Panc1 (cell line): Measurements from ENCODE around the gene CROCC. TPM values are rescaled to one million over a fixed set of nuclear protein-coding genes. Genes with fewer than 3 reads are reported as not detected.

Source experiments
- ATAC-seq: fragments of 200-7000 bp; cut with Tn5 transposase; 2 replicates; pipeline ENCODE4 v1.9.1; 2020; ENCODE audit warnings: mild to moderate bottlenecking, moderate library complexity
- BruUV-seq: library from RNA; stranded (reverse); fragments of 400-500 nt; replicated peaks from 2 replicates; lab custom pipeline; 2021; lab: Mats Ljungman, UMichigan
- CTCF ChIA-PET: fragments of 300-600 bp; sonication (Branson Sonifier 250); formaldehyde crosslinking; loops from one replicate; lab custom pipeline; 2022; ENCODE audit warnings: antibody characterized with exemption; lab: Charles Lee
- POLR2A ChIA-PET: fragments of 300-600 bp; sonication (Branson Sonifier 250); formaldehyde crosslinking; loops from one replicate; lab custom pipeline; 2022; ENCODE audit warnings: antibody characterized with exemption; lab: Charles Lee
- DNase-seq: peaks from one replicate; pipeline ENCODE4 v3.0.0-alpha.2; 2010; ENCODE audit warnings: low read depth, low spot score
- H3K27ac ChIP-seq: 2 replicates; pipeline ENCODE4 v1.5.1; 2011; ENCODE audit warnings: mild to moderate bottlenecking, low read length, inconsistent platforms
- H3K27me3 ChIP-seq: fragments of 200-500 bp; sonication (Bioruptor generic); 2 replicates; pipeline ENCODE4 v1.6.0; 2014; ENCODE audit warnings: low read length, inconsistent platforms; ENCODE audit not compliant: control insufficient read depth, insufficient read depth
- H3K36me3 ChIP-seq: fragments of 200-500 bp; sonication (Bioruptor generic); 2 replicates; pipeline ENCODE4 v1.5.1; 2014; ENCODE audit warnings: inconsistent platforms, mild to moderate bottlenecking, low read length, moderate library complexity; ENCODE audit not compliant: control insufficient read depth, insufficient read depth
- H3K4me1 ChIP-seq: 2 replicates; pipeline ENCODE4 v1.5.1; 2011; ENCODE audit warnings: inconsistent platforms, mild to moderate bottlenecking, low read length, moderate library complexity; ENCODE audit not compliant: control insufficient read depth, insufficient read depth
- H3K4me3 ChIP-seq, 2 experiments: 2 replicates each; pipeline ENCODE4 v1.5.1; 2011 to 2012; ENCODE audit warnings: low read depth in 2 of 2, low read length in 2 of 2, mild to moderate bottlenecking in 2 of 2, inconsistent platforms in 1 of 2, moderate library complexity in 1 of 2
- H3K9me3 ChIP-seq: fragments of 200-500 bp; sonication (Bioruptor generic); 2 replicates; pipeline ENCODE4 v1.5.1; 2014; ENCODE audit warnings: low read depth, mild to moderate bottlenecking, inconsistent platforms, low read length, moderate library complexity; ENCODE audit not compliant: control insufficient read depth, insufficient read depth
- POLR2AphosphoS5 ChIP-seq: IDR thresholded peaks from 2 replicates; pipeline ENCODE4 v1.6.1; 2012; ENCODE audit warnings: mild to moderate bottlenecking, low read depth, low read length, moderate library complexity
- SIN3A ChIP-seq: IDR thresholded peaks from 2 replicates; pipeline ENCODE4 v1.6.1; 2012; ENCODE audit warnings: low read depth, mild to moderate bottlenecking, low read length, moderate library complexity, borderline replicate concordance; ENCODE audit not compliant: insufficient read depth
- TCF7L2 ChIP-seq: IDR thresholded peaks from 2 replicates; pipeline ENCODE4 v1.6.1; 2011; ENCODE audit warnings: mild to moderate bottlenecking, low read depth, low read length, inconsistent platforms
- in situ Hi-C: cut with HindIII; loops from 2 replicates; pipeline ENCODE4 v1.10.0; 2016; ENCODE audit warnings: low sequenced_read_pairs, low pct_unique_long_range_greater_than_20kb
- intact Hi-C: fragments of 100-400 bp; cut with micrococcal nuclease; formaldehyde crosslinking; loops from one replicate; pipeline ENCODE4 v1.10.0; 2022; ENCODE audit not compliant: unreplicated experiment
- total RNA-seq: library from RNA; stranded (reverse); gene quantifications from one replicate; pipeline ENCODE4 v1.2.1, GENCODE V29; 2021; ENCODE audit not compliant: unreplicated experiment
- TF ChIP-seq, protein P1 (sequence below), 2 experiments: IDR thresholded peaks; 2 replicates each; pipeline ENCODE4 v1.6.1; 2011 to 2012; ENCODE audit warnings: low read depth in 2 of 2, control low read depth in 1 of 2, low read length in 1 of 2, mild to moderate bottlenecking in 1 of 2, moderate library complexity in 1 of 2; ENCODE audit not compliant: insufficient read depth in 1 of 2
- TF ChIP-seq, protein P2 (sequence below): fragments of 450-650 bp; IDR thresholded peaks from 2 replicates; pipeline ENCODE4 v1.5.1; 2017; ENCODE audit warnings: mild to moderate bottlenecking

CROCC gene
- total RNA-seq, 1 experiment from 2014 or later: 13.6 TPM

DNA sequence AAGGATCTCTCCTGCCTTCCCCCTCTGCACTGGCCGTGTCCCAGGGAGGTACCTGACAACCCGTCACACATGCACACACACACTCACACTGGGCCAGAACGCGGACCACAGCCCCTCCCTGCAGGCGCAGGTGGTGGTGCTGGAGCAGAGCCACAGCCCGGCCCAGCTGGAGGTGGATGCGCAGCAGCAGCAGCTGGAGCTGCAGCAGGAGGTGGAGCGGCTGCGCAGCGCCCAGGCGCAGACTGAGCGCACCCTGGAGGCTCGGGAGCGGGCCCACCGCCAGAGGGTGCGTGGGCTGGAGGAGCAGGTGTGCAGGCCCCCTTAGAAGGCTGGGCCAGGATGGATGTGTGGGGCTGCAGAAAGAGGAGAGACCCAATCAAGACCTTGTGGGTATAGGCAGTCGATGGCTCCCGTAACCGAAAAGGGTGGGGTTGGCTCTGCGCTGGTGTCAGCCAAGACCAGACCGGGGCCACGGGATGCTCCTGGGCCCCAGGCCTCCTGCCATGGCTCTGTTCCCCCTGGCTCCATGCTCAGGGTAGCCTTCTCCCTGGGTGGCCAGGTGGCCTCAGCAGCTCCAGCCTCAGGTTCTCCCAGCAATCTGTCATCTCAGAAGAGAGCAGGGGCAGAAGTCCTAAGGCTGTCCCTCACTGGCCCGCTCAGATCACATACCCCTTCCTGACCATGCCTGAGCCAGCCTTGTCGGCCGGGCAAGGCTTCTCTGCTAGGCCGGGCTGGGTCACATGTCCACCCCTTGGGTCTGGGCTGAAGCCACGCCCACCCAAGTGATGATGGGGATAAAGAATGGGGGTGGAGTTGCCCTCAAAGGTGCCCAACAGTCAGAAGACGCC lies 49.8 kb downstream of the CROCC start:
- intact Hi-C loops: no loop called here
- ChIA-PET POLR2A (no interaction called here), CTCF (no interaction called here)
- in situ Hi-C loops: no loop called here
- Histone ChIP-seq H3K36me3 (no peaks in the 10 kb centered on the region), H3K9me3 (no peaks in the 10 kb centered on the region), H3K4me3 (no peak overlapping the region), H3K27me3 (no peaks in the 10 kb centered on the region), H3K27ac (no peak overlapping the region), H3K4me1 (no peaks in the 10 kb centered on the region)
- ATAC-seq: peak; percentile 47; the same call in 1 of the 2 replicates
- DNase-seq: no peak
- TF ChIP-seq, protein P1, sequence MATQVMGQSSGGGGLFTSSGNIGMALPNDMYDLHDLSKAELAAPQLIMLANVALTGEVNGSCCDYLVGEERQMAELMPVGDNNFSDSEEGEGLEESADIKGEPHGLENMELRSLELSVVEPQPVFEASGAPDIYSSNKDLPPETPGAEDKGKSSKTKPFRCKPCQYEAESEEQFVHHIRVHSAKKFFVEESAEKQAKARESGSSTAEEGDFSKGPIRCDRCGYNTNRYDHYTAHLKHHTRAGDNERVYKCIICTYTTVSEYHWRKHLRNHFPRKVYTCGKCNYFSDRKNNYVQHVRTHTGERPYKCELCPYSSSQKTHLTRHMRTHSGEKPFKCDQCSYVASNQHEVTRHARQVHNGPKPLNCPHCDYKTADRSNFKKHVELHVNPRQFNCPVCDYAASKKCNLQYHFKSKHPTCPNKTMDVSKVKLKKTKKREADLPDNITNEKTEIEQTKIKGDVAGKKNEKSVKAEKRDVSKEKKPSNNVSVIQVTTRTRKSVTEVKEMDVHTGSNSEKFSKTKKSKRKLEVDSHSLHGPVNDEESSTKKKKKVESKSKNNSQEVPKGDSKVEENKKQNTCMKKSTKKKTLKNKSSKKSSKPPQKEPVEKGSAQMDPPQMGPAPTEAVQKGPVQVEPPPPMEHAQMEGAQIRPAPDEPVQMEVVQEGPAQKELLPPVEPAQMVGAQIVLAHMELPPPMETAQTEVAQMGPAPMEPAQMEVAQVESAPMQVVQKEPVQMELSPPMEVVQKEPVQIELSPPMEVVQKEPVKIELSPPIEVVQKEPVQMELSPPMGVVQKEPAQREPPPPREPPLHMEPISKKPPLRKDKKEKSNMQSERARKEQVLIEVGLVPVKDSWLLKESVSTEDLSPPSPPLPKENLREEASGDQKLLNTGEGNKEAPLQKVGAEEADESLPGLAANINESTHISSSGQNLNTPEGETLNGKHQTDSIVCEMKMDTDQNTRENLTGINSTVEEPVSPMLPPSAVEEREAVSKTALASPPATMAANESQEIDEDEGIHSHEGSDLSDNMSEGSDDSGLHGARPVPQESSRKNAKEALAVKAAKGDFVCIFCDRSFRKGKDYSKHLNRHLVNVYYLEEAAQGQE (IDR thresholded peaks at IDR 0.05; ENCODE audit: insufficient read depth in 1 of 2, low read depth in 2 of 2, low read length in 1 of 2): no peak
- TF ChIP-seq POLR2AphosphoS5: no peak
- TF ChIP-seq SIN3A: no peak
- TF ChIP-seq, protein P2, sequence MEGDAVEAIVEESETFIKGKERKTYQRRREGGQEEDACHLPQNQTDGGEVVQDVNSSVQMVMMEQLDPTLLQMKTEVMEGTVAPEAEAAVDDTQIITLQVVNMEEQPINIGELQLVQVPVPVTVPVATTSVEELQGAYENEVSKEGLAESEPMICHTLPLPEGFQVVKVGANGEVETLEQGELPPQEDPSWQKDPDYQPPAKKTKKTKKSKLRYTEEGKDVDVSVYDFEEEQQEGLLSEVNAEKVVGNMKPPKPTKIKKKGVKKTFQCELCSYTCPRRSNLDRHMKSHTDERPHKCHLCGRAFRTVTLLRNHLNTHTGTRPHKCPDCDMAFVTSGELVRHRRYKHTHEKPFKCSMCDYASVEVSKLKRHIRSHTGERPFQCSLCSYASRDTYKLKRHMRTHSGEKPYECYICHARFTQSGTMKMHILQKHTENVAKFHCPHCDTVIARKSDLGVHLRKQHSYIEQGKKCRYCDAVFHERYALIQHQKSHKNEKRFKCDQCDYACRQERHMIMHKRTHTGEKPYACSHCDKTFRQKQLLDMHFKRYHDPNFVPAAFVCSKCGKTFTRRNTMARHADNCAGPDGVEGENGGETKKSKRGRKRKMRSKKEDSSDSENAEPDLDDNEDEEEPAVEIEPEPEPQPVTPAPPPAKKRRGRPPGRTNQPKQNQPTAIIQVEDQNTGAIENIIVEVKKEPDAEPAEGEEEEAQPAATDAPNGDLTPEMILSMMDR: no peak
- TF ChIP-seq TCF7L2: no peak
- no TSS peak for BruUV-seq

DNA sequence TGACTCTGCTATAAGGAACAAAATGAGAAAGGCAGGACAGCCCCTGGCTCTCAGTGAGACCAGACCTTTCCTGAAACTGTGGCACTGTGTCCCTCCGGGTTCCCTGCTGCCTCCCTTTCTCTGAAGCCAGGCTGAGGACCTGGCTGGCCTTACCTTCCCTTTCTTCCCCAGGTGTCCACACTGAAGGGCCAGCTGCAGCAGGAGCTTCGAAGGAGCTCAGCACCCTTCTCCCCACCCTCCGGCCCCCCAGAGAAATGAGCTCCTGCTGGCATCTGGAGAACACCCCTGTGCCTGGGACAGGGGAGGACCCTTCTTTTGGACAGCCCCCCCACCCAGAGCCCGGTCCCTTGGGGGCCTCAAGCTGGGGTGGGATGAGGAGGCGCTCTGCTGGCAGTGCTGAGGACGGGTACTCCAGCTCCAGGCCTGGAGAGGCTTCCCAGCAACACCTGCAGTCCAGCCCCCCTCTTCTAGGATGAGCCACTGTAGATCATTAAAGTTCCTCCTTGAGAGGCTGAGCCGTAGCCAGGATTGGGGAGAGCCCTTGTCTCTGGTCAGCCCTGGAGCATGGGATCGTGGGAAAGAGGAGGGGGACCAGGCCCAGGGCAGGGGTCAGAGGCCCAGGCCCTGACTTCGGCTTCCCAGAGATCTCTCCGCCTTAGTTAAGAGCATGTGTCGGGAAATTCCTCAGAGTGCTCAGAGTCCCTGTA lies 50.6 kb downstream of the CROCC start:
- Histone ChIP-seq H3K36me3 (no peaks in the 10 kb centered on the region), H3K27me3 (no peaks in the 10 kb centered on the region), H3K27ac (no peak overlapping the region), H3K4me3 (no peak overlapping the region), H3K4me1 (no peaks in the 10 kb centered on the region), H3K9me3 (no peaks in the 10 kb centered on the region)
- intact Hi-C loops (no loop called here), in situ Hi-C loops (no loop called here)
- ChIA-PET POLR2A (no interaction called here), CTCF (no interaction called here)
- TF ChIP-seq POLR2AphosphoS5 (no peak), SIN3A (no peak), TCF7L2 (no peak)
- TF ChIP-seq, protein P2: no peak
- TF ChIP-seq, protein P1 (IDR thresholded peaks at IDR 0.05; ENCODE audit: insufficient read depth in 1 of 2, low read depth in 2 of 2, low read length in 1 of 2): no peak
- 0 out of 2 replicates have a peak, but pooled peaks have one; percentile 4 for ATAC-seq
- BruUV-seq: no TSS peak
- no peak for DNase-seq
